K562 (cell line): ENCODE data around the gene HDAC10.

Experiments used
- EHMT2 ChIP-seq: fragments of 450-650 bp; IDR thresholded peaks from 2 replicates; pipeline ENCODE4 v1.6.1; 2018; ENCODE audit warnings: antibody characterized with exemption
- FOXJ3 ChIP-seq: sonication (generic); formaldehyde crosslinking; IDR thresholded peaks from 2 replicates; pipeline ENCODE4 v1.4.0; 2020; ENCODE audit warnings: mild to moderate bottlenecking, missing genetic modification reagents
- MAZ ChIP-seq, 2 experiments: fragments of 450-650 bp in 1 of 2; sonication (generic) in 1 of 2; formaldehyde crosslinking; IDR thresholded peaks in 1 of 2; conservative IDR thresholded peaks in 1 of 2; 2 replicates each; pipeline versions ENCODE4 v1.4.0 to v1.5.0; 2020; ENCODE audit warnings: mild to moderate bottlenecking in 1 of 2, missing genetic modification reagents in 1 of 2
- PTBP1 ChIP-seq: fragments of 200-400 bp; formaldehyde crosslinking; IDR thresholded peaks from 2 replicates; pipeline ENCODE4 v1.6.1; 2017; ENCODE audit warnings: low read depth, low read length
- SIN3A ChIP-seq, 2 experiments: fragments of 150-350 bp in 1 of 2; IDR thresholded peaks; 2 replicates each; pipeline ENCODE4 v1.6.1; 2011 to 2016; ENCODE audit warnings: borderline replicate concordance in 2 of 2, low read depth in 2 of 2, low read length in 2 of 2, mild to moderate bottlenecking in 2 of 2, moderate library complexity in 2 of 2; ENCODE audit not compliant: control insufficient read depth in 1 of 2
- SP2 ChIP-seq: IDR thresholded peaks from 2 replicates; pipeline ENCODE4 v1.6.1; 2011; ENCODE audit warnings: mild to moderate bottlenecking, low read depth, low read length, moderate library complexity; ENCODE audit not compliant: poor library complexity, severe bottlenecking; ENCODE audit errors: extremely low read depth
- ZNF384 ChIP-seq: IDR thresholded peaks from 2 replicates; pipeline ENCODE4 v1.6.1; 2012; ENCODE audit warnings: low read depth, low read length, improper control_type of control experiment
- TF ChIP-seq, protein P1 (sequence below): fragments of 450-650 bp; IDR thresholded peaks from 2 replicates; pipeline ENCODE4 v1.6.1; 2016; ENCODE audit warnings: low read depth, mild to moderate bottlenecking, moderate library complexity
- TF ChIP-seq, protein P2 (sequence below), 3 experiments: IDR thresholded peaks in 2 of 3; conservative IDR thresholded peaks in 1 of 3; 2 replicates each; pipeline ENCODE4 v1.5.1; 2011 to 2012; ENCODE audit warnings: low read length in 3 of 3, mild to moderate bottlenecking in 3 of 3, control low read depth in 2 of 3, improper control_type of control experiment in 1 of 3, inconsistent platforms in 1 of 3, low read depth in 1 of 3, mixed read lengths in 1 of 3, moderate library complexity in 1 of 3; ENCODE audit not compliant: insufficient read depth in 2 of 3
- TF ChIP-seq, protein P3 (sequence below): sonication (generic); formaldehyde crosslinking; IDR thresholded peaks from 2 replicates; pipeline ENCODE4 v1.8.0; 2023; ENCODE audit warnings: mild to moderate bottlenecking, missing genetic modification reagents
- TF ChIP-seq, protein P4 (sequence below): sonication (generic); formaldehyde crosslinking; IDR thresholded peaks from 2 replicates; pipeline ENCODE4 v1.8.0; 2022; ENCODE audit warnings: mild to moderate bottlenecking, low read depth, missing genetic modification reagents

DNA sequence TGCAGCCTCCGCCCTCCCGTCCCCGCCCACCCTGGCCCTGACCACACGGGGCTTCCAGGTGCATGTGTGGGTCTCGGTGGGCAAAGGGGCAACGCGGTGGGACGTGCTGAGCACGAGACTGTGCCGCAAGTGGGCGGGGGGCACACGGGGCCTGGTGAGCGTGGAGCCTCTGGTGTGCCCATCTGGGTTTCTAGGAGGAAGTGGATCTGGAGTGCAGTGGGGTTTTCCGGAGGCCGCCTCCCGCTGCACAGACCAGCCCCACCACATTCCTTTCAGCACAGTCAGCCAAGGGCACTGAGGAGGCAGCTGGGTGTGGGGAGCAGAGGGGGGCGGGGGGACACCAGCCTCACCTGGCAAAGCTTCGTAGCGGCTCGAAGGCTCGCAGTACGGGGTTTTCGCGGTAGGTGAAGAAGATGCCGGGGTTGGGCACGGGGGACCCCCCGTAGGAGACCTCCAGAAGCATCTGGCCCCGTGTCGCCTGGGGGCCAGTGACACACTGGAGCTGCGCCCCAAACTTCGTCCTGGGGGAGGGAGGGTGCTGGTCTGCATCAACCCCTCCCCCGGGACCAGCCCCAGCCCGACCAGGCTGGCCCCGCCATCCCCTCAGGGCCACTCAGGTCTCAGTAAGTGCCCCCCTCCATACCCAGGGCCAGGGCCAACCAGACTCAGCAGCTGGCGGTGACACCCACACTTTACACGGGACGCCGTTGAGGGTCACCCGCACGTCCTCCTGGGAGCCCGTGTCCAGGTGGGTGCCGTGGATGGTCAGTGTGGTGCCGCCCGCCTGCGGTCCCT is 31.5 kb upstream of the HDAC10 start:
- no peak for TF ChIP-seq ZNF384
- no peak for TF ChIP-seq PTBP1
- TF ChIP-seq, protein P1, sequence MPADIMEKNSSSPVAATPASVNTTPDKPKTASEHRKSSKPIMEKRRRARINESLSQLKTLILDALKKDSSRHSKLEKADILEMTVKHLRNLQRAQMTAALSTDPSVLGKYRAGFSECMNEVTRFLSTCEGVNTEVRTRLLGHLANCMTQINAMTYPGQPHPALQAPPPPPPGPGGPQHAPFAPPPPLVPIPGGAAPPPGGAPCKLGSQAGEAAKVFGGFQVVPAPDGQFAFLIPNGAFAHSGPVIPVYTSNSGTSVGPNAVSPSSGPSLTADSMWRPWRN: no peak
- TF ChIP-seq FOXJ3: no peak
- TF ChIP-seq, protein P2, sequence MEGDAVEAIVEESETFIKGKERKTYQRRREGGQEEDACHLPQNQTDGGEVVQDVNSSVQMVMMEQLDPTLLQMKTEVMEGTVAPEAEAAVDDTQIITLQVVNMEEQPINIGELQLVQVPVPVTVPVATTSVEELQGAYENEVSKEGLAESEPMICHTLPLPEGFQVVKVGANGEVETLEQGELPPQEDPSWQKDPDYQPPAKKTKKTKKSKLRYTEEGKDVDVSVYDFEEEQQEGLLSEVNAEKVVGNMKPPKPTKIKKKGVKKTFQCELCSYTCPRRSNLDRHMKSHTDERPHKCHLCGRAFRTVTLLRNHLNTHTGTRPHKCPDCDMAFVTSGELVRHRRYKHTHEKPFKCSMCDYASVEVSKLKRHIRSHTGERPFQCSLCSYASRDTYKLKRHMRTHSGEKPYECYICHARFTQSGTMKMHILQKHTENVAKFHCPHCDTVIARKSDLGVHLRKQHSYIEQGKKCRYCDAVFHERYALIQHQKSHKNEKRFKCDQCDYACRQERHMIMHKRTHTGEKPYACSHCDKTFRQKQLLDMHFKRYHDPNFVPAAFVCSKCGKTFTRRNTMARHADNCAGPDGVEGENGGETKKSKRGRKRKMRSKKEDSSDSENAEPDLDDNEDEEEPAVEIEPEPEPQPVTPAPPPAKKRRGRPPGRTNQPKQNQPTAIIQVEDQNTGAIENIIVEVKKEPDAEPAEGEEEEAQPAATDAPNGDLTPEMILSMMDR (IDR thresholded peaks at IDR 0.05 in 2 of 3, conservative IDR thresholded peaks at IDR 0.05 in 1 of 3; ENCODE audit: insufficient read depth in 2 of 3, low read depth in 1 of 3, low read length in 3 of 3): no peak
- TF ChIP-seq, protein P3, sequence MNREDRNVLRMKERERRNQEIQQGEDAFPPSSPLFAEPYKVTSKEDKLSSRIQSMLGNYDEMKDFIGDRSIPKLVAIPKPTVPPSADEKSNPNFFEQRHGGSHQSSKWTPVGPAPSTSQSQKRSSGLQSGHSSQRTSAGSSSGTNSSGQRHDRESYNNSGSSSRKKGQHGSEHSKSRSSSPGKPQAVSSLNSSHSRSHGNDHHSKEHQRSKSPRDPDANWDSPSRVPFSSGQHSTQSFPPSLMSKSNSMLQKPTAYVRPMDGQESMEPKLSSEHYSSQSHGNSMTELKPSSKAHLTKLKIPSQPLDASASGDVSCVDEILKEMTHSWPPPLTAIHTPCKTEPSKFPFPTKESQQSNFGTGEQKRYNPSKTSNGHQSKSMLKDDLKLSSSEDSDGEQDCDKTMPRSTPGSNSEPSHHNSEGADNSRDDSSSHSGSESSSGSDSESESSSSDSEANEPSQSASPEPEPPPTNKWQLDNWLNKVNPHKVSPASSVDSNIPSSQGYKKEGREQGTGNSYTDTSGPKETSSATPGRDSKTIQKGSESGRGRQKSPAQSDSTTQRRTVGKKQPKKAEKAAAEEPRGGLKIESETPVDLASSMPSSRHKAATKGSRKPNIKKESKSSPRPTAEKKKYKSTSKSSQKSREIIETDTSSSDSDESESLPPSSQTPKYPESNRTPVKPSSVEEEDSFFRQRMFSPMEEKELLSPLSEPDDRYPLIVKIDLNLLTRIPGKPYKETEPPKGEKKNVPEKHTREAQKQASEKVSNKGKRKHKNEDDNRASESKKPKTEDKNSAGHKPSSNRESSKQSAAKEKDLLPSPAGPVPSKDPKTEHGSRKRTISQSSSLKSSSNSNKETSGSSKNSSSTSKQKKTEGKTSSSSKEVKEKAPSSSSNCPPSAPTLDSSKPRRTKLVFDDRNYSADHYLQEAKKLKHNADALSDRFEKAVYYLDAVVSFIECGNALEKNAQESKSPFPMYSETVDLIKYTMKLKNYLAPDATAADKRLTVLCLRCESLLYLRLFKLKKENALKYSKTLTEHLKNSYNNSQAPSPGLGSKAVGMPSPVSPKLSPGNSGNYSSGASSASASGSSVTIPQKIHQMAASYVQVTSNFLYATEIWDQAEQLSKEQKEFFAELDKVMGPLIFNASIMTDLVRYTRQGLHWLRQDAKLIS: no peak
- TF ChIP-seq EHMT2: no peak
- TF ChIP-seq, protein P4, sequence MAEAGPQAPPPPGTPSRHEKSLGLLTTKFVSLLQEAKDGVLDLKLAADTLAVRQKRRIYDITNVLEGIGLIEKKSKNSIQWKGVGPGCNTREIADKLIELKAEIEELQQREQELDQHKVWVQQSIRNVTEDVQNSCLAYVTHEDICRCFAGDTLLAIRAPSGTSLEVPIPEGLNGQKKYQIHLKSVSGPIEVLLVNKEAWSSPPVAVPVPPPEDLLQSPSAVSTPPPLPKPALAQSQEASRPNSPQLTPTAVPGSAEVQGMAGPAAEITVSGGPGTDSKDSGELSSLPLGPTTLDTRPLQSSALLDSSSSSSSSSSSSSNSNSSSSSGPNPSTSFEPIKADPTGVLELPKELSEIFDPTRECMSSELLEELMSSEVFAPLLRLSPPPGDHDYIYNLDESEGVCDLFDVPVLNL (CRISPR knock-in tag): no peak
- TF ChIP-seq SP2: no peak
- no peak for TF ChIP-seq MAZ (CRISPR knock-in tag; conservative IDR thresholded peaks at IDR 0.05 in 1 of 2, IDR thresholded peaks at IDR 0.05 in 1 of 2)
- TF ChIP-seq SIN3A (IDR thresholded peaks at IDR 0.05; ENCODE audit: borderline replicate concordance in 2 of 2, control insufficient read depth in 1 of 2, low read depth in 2 of 2, low read length in 2 of 2): no peak
